ENCODE data around the gene COA8. TPM values are rescaled to one million over a fixed set of nuclear protein-coding genes. Genes with fewer than 3 reads are reported as not detected.

The COA8 gene
- total and polyA plus RNA-seq, 2 of the 8 experiments (the other 6 are each of a cell fraction or from before 2014, with no cell fraction given), result 7.1 to 35.5 TPM

- no peak for TF ChIP-seq RXRA (IDR thresholded peaks at IDR 0.05; ENCODE audit: insufficient read depth, low read depth, low read length)
- no peak for TF ChIP-seq CEBPB (IDR thresholded peaks at IDR 0.05; ENCODE audit: low read depth, low read length)
- TF ChIP-seq ASH2L (IDR thresholded peaks at IDR 0.05; ENCODE audit: low read length), result no peak
- TF ChIP-seq HDAC6 (IDR thresholded peaks at IDR 0.05; ENCODE audit: low read depth, low read length), result no peak
- TF ChIP-seq POLR2AphosphoS5 (IDR thresholded peaks at IDR 0.05; ENCODE audit: low read depth, low read length), result no peak
- TF ChIP-seq JUND (IDR thresholded peaks at IDR 0.05; ENCODE audit: low read length), result no peak
Measured at GRCh38 chr14:103545219-103545914, 17.4 kb upstream of the COA8 start (continued).

All from H1 (cell line).